NCI-H2171 (cell line): ENCODE results near the gene XRCC3.
A peak's percentile ranks its signal among the peaks of the same experiment; 100 is the strongest.

Source experiments
- DNase-seq: peaks from one replicate; lab custom pipeline; 2025; lab: John Stamatoyannopoulos, UW

Gene XRCC3

DNA sequence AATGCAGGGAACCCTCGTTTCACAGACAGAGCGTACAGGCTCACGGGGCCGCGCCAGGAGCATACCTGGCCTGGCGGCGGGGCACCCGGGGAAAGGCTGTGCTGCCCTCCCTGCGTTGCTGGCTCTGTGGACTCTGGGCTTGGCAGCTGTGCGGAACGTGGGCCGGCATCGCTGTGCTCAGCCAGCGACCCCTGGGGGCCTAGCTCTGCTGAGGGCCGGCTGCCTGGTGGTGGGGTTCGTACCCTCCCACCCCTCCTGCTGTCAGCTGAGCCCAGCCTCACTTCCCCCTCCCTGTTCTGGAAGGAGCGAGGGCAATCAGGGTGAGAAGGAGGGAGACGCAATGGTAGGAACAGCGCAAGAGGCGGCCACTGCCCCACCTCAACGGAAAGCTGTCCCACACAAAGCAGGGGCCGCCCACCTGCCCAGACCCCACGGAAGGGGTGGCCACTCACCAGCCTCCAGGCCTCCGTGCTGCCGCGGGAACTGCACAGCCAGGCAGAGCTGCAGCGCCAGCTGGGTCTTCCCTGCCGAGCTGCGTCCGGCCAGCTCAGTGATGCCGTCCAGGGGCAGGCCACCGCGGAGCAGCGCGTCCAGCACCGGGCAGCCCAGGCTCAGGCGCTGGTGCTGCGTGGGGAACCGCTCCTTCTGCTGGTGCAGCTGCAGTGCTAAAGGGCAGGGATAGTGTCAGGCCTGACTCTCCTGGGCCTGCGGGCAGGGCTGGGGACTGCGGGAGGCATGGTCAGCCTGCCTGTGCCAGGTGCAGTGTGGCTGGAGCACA is 8.5 kb downstream of the XRCC3 start:
- DNase-seq, result no peak

DNA sequence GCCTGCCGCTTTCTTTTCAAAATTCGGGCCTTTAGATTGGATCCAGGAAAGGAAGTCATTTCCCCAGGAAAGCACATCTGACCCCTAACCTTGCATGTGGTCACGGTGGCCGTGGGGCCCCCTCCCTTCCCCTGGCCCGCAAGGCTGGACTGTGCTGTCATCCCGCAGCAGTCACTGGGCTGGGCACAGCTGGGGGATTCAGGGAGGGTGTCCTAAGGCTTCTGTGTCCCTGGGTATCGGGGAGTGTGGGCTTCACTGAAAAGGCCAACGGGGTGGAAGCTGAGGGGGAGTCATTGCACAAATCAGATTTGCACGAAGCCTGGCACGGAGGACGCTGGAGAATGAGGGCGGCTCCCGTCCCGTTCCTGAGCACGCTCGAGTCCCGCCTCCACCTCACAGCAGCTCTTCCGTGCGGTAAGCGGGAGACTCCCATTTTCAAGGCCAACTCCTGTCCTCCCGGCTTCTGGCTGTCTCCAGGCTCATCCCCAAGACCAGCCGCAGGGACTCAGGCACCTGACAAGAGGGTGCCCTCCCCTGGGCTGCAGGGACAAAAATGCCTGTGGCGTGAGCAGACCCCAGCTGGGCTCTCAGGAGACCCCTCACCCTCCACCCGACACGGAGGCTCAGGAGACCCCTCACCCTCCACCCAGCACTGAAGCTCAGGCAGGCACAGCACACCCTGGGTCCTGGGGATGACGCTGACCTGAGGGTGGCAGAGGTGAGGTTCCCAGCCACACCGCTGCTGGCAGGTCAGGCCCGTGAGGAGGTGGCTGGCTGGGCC is 9.6 kb downstream of the XRCC3 start:
- no peak for DNase-seq

DNA sequence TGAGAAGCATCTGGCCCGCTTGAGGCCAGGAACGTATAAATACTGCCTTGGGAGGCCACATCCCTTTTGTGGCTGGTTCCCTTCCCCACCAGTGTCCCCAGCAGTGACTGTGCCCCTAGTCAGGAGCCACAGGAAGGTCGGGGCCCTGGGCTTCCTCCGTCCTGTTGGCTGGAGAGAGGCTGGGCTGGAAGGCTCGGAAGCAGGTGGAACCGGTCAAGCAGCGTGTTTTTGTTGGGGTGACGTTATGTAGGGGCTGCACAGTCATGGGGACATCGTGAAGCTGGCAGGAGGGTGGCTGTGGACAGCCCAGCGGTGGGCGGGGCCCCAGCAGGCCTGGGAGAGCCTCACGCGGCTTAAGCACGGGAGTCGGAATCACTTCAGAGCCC is 10.1 kb downstream of the XRCC3 start:
- DNase-seq, result no peak

DNA sequence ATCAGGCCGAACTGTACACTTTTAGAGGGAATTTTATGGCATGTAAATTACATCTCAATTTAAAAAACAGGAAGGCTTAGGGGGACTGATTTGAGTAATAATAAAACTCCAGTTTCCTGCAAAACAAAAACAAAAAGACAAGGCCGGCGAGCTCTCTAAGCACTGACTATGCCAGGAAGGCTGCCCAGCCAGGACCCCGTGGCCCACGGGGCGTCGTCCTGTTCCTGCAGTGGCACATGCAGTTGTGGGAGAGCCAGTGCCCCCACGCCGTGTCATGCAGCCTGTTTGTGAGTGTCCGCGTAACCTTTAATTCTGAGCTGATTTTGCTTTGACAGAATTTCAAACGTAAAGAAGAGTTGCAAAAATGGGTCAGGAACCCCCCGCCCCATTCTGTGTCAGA is 10.5 kb downstream of the XRCC3 start:
- DNase-seq, result no peak

DNA sequence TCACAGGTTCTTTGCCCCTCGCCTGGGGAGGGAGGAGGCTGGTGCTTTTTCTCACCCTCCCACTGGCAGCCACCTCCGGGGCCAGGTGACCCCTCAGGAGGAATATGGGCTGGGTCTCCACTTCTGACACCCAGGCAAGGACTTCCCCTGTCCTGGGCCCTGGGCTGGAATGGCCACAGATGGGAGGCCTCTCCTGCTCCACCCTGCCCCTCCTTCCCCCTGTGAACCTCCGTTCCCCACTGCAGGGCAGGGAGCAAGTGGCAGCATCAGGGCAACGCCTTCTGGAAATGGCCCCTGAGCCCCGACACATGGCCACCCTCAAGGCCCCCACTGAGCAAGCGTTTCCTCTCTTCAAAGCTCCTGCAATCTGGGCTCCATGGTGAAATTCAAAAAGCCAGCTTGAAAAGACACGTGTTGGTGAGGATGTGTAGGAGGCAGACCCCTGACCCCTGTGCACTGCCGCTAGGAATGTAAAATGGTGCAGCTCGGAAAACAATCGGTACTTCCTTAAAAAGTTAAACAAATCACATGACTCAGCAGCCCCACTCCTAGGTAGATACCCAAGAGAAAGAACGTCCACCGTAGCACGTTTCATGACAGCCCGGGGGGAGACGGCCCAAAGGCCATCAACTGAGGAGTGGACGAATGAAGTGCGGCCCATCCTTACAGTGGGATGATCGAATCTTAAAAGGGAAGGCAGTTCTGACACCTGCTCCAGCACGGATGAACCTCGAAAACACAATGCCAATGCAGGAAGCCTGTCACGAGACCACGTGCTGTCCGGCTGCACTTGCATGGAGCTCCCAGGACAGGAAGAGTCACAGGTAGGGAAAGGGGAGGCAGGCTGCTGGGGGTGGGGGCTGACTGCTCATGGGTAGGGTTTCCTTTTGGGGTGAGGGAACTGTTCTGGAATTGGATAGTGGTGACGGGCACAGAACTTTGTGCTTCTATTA is 11.5 kb downstream of the XRCC3 start:
- no peak for DNase-seq

DNA sequence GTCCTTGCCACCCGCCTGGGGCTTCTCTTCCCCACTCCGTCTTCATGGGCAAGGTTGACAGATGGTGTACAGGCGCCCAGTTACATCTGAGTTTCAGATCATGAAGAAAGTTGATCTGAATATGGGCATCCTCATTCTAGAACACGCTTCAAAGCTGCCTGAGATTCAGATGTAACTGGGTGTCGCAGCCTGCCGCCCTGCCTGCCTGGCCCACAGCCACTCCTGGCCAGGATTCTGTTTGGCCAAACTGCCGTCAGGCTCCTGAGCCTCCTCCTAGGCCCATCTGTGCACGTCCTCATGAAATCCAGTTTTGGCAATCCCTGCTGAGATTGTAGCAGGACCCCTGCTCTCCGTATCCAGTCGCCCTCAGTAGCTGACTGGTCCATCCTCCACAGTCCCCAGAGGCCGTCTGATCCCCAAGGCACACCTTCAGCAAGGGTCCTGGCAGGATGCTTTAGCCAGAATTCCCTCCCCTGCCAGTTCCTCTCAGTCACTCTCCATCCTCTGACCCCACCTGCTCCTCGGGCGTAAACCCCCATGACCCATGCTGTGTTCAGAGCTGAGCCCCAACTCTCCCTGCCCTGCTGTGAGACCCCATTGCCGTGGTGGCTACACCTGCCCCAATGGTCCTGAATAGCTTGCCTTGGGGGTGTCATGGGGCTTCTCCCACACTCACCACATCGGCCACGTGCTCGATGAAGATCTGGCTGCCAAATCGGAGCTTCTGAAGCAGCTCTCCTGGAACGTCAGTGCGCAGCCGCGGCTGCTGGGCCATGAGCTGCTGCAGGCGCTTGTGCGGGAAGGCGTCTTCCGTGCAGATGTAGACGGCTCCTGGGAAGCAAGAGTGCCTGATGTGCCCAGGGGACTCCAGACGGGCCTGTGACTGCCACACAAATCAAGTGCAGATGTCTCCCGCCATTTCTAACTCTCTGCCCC is 12.5 kb downstream of the XRCC3 start:
- no peak for DNase-seq

DNA sequence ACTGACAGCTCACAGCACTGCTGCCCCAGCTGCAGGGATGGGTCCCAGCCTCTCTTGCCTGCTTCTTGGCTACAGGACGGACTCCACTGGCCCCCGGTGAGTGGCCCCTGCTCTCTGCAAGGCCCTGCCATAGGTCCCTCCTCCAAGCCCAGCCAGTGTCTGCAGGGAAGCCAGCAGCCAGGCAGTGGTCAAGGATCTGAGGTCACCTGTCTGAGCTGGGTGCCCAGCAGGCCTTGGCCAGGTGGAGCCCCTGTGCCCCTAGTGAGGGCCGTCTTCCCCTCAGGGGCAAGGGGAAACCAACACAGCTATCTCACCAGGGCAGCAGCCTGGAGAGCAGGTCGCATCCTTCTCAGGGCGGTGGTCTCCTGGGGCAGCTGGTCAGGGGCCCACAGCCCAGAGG is 13.2 kb downstream of the XRCC3 start:
- DNase-seq, result no peak

DNA sequence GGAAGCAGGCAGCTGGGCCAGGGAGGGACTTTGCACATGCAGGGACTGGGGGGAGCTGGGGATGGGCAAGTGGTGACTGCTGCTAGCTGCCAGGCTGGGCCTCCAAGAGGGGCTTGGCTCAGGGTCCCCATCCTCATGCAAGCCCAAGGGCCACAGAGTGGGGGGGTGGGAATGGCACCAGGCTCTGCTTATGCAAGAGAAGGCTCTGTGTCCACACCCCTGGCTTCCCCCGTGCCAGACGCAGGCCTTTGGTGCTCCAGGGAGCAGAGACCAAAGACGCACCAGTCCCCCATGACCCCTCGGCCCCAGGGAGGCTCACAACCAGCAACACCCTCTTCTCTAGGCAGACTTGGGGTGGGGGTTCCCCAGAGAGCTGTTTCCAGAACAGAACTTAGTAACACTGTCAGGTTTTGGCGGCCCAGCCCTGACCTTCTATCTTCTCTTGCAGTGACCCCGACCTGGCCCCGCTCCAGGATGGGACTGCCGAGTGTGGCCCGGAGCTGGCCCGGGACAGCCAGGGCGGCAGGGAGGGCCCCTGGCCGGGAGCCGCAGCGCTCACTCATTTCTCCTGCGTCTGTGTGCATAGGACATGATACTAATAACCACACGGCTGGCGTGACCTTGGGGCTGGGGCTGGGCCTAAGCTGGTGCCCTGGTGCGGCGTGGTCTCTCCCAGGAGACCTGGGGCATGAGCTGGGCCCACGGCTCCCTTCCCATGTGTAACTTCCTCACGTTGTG is 14.3 kb downstream of the XRCC3 start:
- DNase-seq, result no peak

DNA sequence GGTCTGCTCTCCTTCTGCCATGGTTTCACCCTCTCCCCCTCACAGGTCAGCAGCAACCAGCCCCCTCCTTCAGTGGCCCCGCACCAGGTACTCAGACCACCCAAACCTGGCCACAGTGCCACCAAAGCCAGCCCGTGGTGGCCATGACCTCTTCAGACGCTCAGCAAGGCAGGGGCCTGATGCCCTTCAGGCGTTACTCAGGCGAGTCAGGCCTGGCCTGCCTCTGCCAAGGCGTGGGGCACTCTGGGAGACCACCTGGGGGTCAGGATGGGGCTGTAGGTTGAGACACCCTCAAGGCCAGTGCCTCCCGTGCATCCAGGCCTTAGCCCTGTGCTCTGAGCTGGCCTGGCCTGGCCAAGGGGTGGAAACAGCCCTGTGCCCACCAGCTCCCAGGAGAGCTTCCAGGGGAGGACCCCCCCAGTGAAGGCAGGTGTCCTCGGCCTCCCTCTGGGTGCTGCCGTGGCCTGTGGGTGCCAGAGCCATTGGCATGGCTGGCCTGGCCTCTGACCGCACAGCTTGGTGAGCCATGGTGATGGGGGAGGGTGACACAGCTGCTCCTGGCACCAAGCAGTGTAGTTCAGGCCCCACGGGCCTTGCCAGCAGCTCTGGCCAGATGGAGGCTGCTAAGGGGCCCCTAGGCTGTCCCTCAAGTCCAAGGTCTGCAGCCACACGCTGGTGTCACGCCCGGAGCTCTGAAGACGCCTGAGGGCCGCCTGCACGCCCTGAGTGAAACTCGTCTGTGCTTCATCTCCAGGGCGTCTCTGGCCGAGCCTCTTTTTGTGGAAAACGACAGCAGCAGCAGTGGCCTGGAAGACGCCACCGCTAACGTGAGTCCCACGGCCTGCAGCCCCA is 15.1 kb downstream of the XRCC3 start:
- no peak for DNase-seq

DNA sequence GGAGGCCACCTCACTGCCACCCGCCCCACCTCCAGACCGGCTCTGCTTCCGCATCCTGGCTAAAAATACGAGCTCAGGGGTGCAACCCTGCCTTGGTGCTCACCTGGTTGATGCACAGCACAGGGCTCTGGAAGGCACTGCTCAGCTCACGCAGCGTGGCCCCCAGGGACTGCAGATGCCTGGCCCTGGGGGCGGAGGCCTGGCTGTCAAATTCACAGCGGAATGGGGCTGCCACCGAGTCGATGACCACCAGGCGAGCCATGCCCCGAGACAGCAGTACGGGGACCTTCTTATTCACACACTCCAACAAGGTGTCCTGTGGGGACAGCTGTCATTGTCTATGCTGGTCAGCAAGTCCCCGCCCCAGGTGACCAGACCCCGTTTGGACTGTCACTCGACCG is 16.0 kb downstream of the XRCC3 start:
- DNase-seq, result no peak

DNA sequence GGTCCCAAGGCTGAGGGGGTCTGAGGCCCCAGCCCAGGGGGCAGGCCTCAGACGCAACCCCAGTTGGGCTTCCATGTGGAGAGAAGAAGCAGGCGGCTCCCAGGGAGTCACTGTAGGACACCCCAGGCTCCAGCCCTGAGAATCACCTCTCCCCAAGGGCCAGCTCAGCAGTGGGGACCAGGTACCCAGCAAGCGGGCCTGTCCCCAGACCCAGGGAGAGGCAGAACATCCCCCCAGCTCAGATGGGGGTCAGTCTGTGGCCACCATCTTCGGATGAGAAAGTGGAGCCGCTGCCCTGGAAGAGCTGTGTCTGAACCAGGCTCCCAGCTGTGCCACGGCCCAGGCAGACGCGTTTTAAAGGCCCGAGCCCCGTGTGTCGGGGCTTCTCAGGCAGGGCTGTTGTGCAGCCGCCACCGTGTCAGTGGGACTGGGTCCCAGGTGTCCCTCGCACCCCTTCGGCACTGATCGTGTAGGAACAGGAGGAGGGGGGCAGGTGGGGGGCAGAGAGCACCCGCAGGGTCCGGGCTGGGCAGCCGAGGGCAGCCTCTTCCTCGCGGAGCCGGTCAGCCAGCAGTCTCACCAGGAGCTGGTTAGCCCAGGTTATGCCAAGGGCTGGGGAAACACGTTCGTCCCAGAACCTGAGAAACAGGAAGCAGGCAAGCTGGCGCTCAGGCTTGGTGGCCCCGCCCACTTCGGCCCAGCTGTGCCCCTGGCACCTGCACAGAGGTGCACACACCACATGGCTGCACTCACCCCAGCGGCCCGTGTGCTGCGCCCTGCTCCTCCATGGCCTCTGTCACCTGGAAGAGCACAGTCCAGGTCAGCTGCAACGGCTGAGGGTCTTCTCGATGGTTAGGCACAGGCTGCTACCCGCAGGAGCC is 16.6 kb downstream of the XRCC3 start:
- DNase-seq, result peak; percentile 16

DNA sequence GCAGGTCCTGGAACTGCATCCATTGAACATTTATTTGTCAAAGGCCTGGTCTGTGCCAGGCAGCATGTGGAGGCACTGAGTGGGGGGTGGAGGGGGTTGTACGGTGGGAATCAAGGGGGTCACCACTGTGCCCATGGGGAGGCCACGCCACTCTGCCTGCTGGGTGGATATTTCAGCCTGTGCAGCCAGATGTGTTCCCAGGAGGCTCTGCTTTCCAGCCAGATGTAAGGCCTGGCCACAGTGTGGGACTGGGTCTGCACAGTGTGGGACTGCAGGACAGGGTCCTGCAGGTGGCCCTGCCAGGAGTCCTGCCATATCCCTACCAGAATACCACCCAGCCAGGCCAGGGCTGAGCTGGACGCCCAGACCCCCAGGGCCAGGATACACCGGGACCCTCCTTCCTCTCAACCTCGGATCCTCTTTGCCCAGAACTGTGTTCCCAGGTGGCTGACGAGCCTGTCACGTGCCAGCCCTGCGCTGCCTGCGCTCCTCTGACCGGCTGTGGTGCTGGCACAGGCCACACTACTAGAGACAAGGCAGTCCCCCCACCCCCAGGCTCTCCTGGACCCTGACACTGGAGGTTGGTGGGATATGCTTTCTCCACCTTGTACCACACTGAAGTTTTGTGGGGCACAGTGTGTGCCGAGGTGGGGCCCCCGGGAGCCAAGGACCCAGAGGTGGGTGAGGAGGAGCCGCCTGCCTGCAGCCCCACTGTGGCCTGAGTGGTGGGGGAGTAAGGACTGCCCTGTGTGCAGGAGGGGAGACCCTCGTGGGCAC is 17.5 kb downstream of the XRCC3 start:
- no peak for DNase-seq

DNA sequence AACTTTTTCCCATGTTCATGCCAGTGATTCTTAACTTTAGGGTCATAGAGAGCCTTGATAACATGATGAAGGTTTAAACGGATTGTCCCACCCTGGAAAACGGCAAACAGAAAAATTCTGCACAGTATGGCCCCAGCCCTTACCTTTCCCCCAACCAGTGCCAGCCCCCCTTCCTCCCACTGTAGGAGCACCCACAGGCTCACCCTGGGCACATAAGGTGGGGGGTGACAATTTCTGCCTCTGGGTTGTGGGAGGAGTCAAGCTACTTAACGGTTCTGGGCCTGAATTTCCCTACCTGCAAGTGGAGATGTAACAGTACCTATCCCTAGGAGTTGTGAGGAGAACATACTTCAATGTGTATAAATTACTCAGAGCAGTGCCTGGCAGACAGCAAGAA is 18.0 kb downstream of the XRCC3 start:
- no peak for DNase-seq

DNA sequence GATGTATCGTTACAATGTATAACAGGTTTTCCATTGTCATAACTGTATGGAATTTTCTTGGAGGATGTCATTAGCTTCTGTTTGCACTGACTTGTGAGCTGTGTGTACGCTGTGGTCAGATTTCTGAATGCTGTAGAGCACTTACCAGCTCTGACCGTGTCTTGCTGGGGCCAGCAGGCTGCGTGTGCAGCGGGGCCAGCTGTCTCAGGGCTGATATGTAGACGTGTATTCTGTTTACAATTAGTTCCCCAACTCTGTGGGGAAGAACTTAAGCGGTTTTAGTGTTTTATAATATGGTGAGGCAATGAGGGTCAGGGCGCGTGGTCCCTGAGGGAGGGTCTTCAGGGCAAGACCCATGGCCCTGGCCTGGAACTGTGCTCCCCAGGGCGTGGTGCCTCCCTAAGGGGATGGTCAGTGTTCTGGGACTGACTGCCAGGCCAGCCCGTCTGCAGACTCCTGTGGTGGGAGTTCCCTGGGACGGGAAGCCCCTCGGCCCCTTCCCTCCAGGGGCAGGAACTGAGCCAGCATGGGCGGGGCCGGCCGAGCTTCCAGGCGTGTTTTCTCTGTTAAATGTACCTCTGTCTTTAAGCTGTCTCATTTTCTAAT is 18.7 kb downstream of the XRCC3 start:
- DNase-seq, result no peak

DNA sequence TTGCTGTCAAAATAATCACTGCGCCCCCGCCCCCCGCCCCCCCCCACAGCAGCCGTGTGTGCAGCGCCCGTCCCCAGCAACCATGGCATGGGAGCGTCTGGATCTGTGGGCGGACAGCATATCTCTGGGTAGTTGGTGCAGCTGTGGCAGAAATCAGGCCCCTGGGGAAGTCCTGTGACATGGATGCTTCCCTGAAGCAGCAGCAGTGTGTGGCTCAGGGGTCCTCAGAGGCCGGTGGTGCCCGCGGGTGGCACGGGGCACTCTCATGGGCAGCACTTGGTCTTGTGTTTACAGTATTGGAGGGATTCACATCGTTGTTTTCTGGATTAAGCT is 19.2 kb downstream of the XRCC3 start:
- no peak for DNase-seq

DNA sequence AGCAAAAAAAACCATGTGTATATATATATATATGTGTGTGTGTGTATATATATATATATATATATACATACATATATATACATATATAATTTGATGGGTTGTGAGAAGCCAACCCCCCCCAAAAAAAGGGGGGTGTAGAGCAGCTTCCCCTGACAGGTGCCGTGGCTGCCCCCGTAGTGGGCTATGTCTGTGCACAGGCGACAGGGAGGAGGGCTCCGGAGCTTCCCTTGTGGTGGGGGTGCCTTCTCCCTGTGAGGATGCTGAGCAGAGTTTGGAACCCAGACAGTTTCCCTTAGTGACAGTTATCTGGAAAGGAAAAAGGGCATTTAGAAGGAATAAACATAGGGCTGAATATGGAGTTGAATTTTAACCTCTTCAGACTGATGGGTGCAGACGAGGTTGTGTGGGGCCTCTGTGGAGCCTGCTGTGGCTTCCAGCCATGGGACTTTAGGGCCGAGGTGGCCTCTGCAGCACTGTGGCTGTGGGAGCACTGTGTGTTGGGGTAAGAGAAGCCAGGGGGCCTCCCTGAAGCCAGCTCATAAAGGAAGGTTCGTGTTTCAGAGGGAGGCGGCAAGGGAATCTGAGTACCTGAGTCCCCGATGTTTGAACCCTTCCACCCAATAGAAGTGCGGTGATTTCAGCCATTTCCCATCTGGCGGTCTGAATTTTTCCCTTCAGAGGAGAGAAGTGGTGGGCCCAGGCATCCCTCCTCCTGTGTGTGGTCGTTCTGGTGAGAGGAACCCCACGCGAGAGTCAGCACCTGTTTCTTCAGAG is 19.8 kb downstream of the XRCC3 start:
- DNase-seq, result peak; percentile 17

DNA sequence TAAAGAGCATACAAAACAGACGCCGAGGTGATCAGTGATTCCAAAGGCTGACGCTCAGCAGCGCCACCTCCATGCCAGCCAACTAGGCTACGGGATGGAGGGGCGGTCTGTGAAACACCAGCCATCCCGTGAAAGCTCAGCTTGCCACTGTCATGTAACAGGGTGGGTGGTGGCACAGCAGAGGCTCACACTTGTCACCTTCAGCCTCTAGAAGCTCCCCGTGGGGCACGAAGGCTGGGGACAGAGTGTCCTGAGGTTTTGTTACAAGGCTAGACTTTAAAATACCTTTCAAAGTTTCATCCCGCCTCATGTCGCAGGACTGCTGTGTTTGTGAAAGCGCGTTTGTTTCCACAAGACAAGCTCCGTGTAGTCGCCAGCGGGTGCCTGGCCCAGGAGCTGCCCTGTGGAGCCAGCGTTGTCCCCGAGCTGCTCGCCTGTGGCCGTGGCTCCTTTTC is 20.7 kb downstream of the XRCC3 start:
- no peak for DNase-seq
